Liver (tissue), 3 donors: ENCODE data around the gene FGF3.

Experiments
- GABPA ChIP-seq, 2 donors: IDR thresholded peaks in 1 of 2; conservative IDR thresholded peaks in 1 of 2; 2 replicates each; pipeline ENCODE4 v1.6.1; 2016; ENCODE audit warnings: antibody characterized with exemption in 2 of 2, mild to moderate bottlenecking in 1 of 2, moderate library complexity in 1 of 2
- NR2F2 ChIP-seq: IDR thresholded peaks from 2 replicates; pipeline ENCODE4 v1.6.1; 2016; ENCODE audit warnings: antibody characterized with exemption
- RAD21 ChIP-seq, 2 donors: IDR thresholded peaks; 2 replicates each; pipeline ENCODE4 v1.6.1; 2016; ENCODE audit warnings: antibody characterized with exemption in 2 of 2, mild to moderate bottlenecking in 2 of 2
- REST ChIP-seq: IDR thresholded peaks from 2 replicates; pipeline ENCODE4 v1.6.1; 2016; ENCODE audit warnings: antibody characterized with exemption, mild to moderate bottlenecking
- SP1 ChIP-seq: IDR thresholded peaks from 2 replicates; pipeline ENCODE4 v1.6.1; 2018; ENCODE audit warnings: antibody characterized with exemption, mild to moderate bottlenecking
- TAF1 ChIP-seq: conservative IDR thresholded peaks from 2 replicates; pipeline ENCODE4 v1.6.1; 2016; ENCODE audit warnings: antibody characterized with exemption, mild to moderate bottlenecking
- YY1 ChIP-seq: IDR thresholded peaks from 2 replicates; pipeline ENCODE4 v1.6.1; 2016; ENCODE audit warnings: antibody characterized with exemption, mild to moderate bottlenecking
- TF ChIP-seq, protein P1 (sequence below): fragments of 150-350 bp; IDR thresholded peaks from 2 replicates; pipeline ENCODE4 v1.5.1; 2017; ENCODE audit warnings: improper control_type of control experiment, low read depth, low read length; ENCODE audit not compliant: missing input control
- TF ChIP-seq, protein P2 (sequence below): IDR thresholded peaks from 2 replicates; pipeline ENCODE4 v1.6.1; 2016; ENCODE audit warnings: antibody characterized with exemption
- donor health status: healthy.
- donor health status: healthy.

GRCh38 chr11:69864686-69865661 is 45.8 kb upstream of the FGF3 start:
- TF ChIP-seq, protein P1, sequence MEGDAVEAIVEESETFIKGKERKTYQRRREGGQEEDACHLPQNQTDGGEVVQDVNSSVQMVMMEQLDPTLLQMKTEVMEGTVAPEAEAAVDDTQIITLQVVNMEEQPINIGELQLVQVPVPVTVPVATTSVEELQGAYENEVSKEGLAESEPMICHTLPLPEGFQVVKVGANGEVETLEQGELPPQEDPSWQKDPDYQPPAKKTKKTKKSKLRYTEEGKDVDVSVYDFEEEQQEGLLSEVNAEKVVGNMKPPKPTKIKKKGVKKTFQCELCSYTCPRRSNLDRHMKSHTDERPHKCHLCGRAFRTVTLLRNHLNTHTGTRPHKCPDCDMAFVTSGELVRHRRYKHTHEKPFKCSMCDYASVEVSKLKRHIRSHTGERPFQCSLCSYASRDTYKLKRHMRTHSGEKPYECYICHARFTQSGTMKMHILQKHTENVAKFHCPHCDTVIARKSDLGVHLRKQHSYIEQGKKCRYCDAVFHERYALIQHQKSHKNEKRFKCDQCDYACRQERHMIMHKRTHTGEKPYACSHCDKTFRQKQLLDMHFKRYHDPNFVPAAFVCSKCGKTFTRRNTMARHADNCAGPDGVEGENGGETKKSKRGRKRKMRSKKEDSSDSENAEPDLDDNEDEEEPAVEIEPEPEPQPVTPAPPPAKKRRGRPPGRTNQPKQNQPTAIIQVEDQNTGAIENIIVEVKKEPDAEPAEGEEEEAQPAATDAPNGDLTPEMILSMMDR, result no peak
- TF ChIP-seq NR2F2 (no peak), TAF1 (no peak), SP1 (no peak), GABPA (IDR thresholded peaks at IDR 0.05 in 1 of 2, conservative IDR thresholded peaks at IDR 0.05 in 1 of 2) (no peak), RAD21 (IDR thresholded peaks at IDR 0.05) (no peak), REST (no peak), YY1 (no peak)
- TF ChIP-seq, protein P2, sequence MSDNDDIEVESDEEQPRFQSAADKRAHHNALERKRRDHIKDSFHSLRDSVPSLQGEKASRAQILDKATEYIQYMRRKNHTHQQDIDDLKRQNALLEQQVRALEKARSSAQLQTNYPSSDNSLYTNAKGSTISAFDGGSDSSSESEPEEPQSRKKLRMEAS, result no peak
